Keratinocyte (primary cell): ENCODE measurements around the gene CLEC16A.

ENCODE experiments used
- CTCF ChIP-seq, 3 experiments: IDR thresholded peaks in 1 of 3; conservative IDR thresholded peaks in 1 of 3; optimal IDR thresholded peaks in 1 of 3; 2 replicates in 2 of 3; 3 replicates in 1 of 3; pipeline versions ENCODE3 to v1.5.1; 2011; ENCODE audit warnings: low read length in 3 of 3, mild to moderate bottlenecking in 3 of 3, moderate library complexity in 2 of 3, control low read depth in 1 of 3, inconsistent platforms in 1 of 3; ENCODE audit not compliant: insufficient read depth in 2 of 3; ENCODE audit errors: extremely low read depth in 1 of 3
- EZH2 ChIP-seq: IDR thresholded peaks from one replicate; pipeline ENCODE4 v1.6.1; 2012; ENCODE audit warnings: inconsistent platforms, mild to moderate bottlenecking, low read length, moderate library complexity

GRCh38 chr16:10965440-10966061, 21.2 kb downstream of the CLEC16A start:
- TF ChIP-seq EZH2 (no peak), CTCF (optimal IDR thresholded peaks at IDR 0.05 in 1 of 3, IDR thresholded peaks at IDR 0.05 in 1 of 3, conservative IDR thresholded peaks at IDR 0.05 in 1 of 3; ENCODE audit: extremely low read depth in 1 of 3, insufficient read depth in 2 of 3, low read length in 3 of 3) (no peak)
